ENCODE data around the gene CACNA1S.

The CACNA1S gene

GRCh38 chr1:201116091-201116490 lies 3.9 kb upstream of the CACNA1S start:
- no peak for DNase-seq (ENCODE audit: low read depth)

GRCh38 chr1:201115390-201115937 lies 3.2 kb upstream of the CACNA1S start:
- no peak for DNase-seq (ENCODE audit: low read depth)

GRCh38 chr1:201114245-201115131 lies 2.3 kb upstream of the CACNA1S start:
- peak; percentile 92 for DNase-seq (ENCODE audit: low read depth)

- DNase-seq (ENCODE audit: low read depth) = no peak
These were observed 1.4 kb upstream of the CACNA1S start for GRCh38 chr1:201113451-201114244.

- DNase-seq (ENCODE audit: low read depth) = no peak
These were observed 700 bp upstream of the CACNA1S start for GRCh38 chr1:201112926-201113325.

- no peak for DNase-seq (ENCODE audit: low read depth)
These were observed 554 bp downstream of the CACNA1S start for GRCh38 chr1:201111672-201112071.

GRCh38 chr1:201111156-201111555 lies 1.1 kb downstream of the CACNA1S start:
- no peak for DNase-seq (ENCODE audit: low read depth)

- no peak for DNase-seq (ENCODE audit: low read depth)
These were observed 1.6 kb downstream of the CACNA1S start for GRCh38 chr1:201110616-201111015.

GRCh38 chr1:201110138-201110537 lies 2.1 kb downstream of the CACNA1S start:
- DNase-seq (ENCODE audit: low read depth) = no peak

- DNase-seq (ENCODE audit: low read depth) = no peak
These were observed 2.6 kb downstream of the CACNA1S start for GRCh38 chr1:201109651-201110050.

- DNase-seq (ENCODE audit: low read depth) = no peak
These were observed 3.6 kb downstream of the CACNA1S start for GRCh38 chr1:201108614-201109013.

GRCh38 chr1:201105688-201106087 lies 6.5 kb downstream of the CACNA1S start:
- DNase-seq (ENCODE audit: low read depth) = no peak

- no peak for DNase-seq (ENCODE audit: low read depth)
These were observed 8.1 kb downstream of the CACNA1S start for GRCh38 chr1:201104141-201104540.

- DNase-seq (ENCODE audit: low read depth) = no peak
These were observed 8.6 kb downstream of the CACNA1S start for GRCh38 chr1:201103666-201104065.

- DNase-seq (ENCODE audit: low read depth) = no peak
These were observed 11.9 kb downstream of the CACNA1S start for GRCh38 chr1:201100169-201100930.

- no peak for DNase-seq (ENCODE audit: low read depth)
These were observed 13.1 kb downstream of the CACNA1S start for GRCh38 chr1:201098992-201099677.

GRCh38 chr1:201096977-201097856 lies 15.0 kb downstream of the CACNA1S start:
- DNase-seq (ENCODE audit: low read depth) = no peak

GRCh38 chr1:201096041-201096461 lies 16.2 kb downstream of the CACNA1S start:
- no peak for DNase-seq (ENCODE audit: low read depth)

- DNase-seq (ENCODE audit: low read depth) = no peak
These were observed 16.6 kb downstream of the CACNA1S start for GRCh38 chr1:201095581-201095980.

- DNase-seq (ENCODE audit: low read depth) = no peak
These were observed 17.4 kb downstream of the CACNA1S start for GRCh38 chr1:201094832-201095231.
